MM.1S (cell line): ENCODE results near the gene MRPS7.

Source experiments
- DNase-seq: peaks from one replicate; pipeline ENCODE4 v3.0.0-alpha.2; 2015
- H2AFZ ChIP-seq: fragments of 300-600 bp; sonication (generic); 2 replicates; pipeline ENCODE4 v1.6.0; 2016; ENCODE audit warnings: antibody characterized with exemption, low read length
- H3F3A ChIP-seq: fragments of 300-600 bp; sonication (generic); 2 replicates; pipeline ENCODE4 v1.6.1; 2016; ENCODE audit warnings: mild to moderate bottlenecking, antibody characterized with exemption, low read length, moderate library complexity, mixed read lengths; ENCODE audit not compliant: insufficient read depth
- H3K27ac ChIP-seq: fragments of 300-600 bp; sonication (generic); 2 replicates; pipeline ENCODE4 v1.5.1; 2016; ENCODE audit warnings: mild to moderate bottlenecking, low read length
- H3K27me3 ChIP-seq: fragments of 300-600 bp; sonication (generic); replicated peaks from 2 replicates; pipeline ENCODE4 v1.6.0; 2016; ENCODE audit warnings: low read length; ENCODE audit not compliant: insufficient read depth
- H3K36me3 ChIP-seq: fragments of 300-600 bp; sonication (generic); replicated peaks from 2 replicates; pipeline ENCODE4 v1.6.1; 2016; ENCODE audit warnings: mild to moderate bottlenecking, low read length, mixed read lengths; ENCODE audit not compliant: insufficient read depth
- H3K4me1 ChIP-seq: fragments of 300-600 bp; sonication (generic); 2 replicates; pipeline ENCODE4 v1.6.1; 2016; ENCODE audit warnings: low read length, mixed read lengths
- H3K4me2 ChIP-seq: fragments of 300-600 bp; sonication (generic); 2 replicates; pipeline ENCODE4 v1.6.0; 2016; ENCODE audit warnings: low read depth, low read length
- H3K4me3 ChIP-seq: fragments of 300-600 bp; sonication (generic); 2 replicates; pipeline ENCODE4 v1.5.1; 2016; ENCODE audit warnings: low read length, mixed read lengths
- H3K79me2 ChIP-seq: fragments of 300-600 bp; sonication (generic); 2 replicates; pipeline ENCODE4 v1.6.1; 2016; ENCODE audit warnings: mixed run types, low read length, mixed read lengths
- H3K9ac ChIP-seq: fragments of 300-600 bp; sonication (generic); 2 replicates; pipeline ENCODE4 v1.6.1; 2016; ENCODE audit warnings: low read length, mixed read lengths
- H3K9me2 ChIP-seq: fragments of 300-600 bp; sonication (generic); replicated peaks from 2 replicates; pipeline ENCODE4 v1.6.1; 2016; ENCODE audit warnings: mild to moderate bottlenecking, low read length, mixed read lengths; ENCODE audit not compliant: insufficient read depth
- H3K9me3 ChIP-seq: fragments of 300-600 bp; sonication (generic); replicated peaks from 2 replicates; pipeline ENCODE4 v1.6.1; 2016; ENCODE audit warnings: mild to moderate bottlenecking, low read length, mixed read lengths; ENCODE audit not compliant: insufficient read depth
- H4K20me1 ChIP-seq: fragments of 300-600 bp; sonication (generic); 2 replicates; pipeline ENCODE4 v1.6.1; 2016; ENCODE audit warnings: mild to moderate bottlenecking, low read length, moderate library complexity, mixed read lengths; ENCODE audit not compliant: insufficient read depth
- CTCF ChIP-seq: fragments of 300-600 bp; sonication (generic); IDR thresholded peaks from 2 replicates; pipeline ENCODE4 v1.5.1; 2016; ENCODE audit warnings: antibody characterized with exemption, low read length, mixed read lengths
- EZH2 ChIP-seq: fragments of 300-600 bp; sonication (generic); optimal IDR thresholded peaks from 2 replicates; pipeline ENCODE3; 2017; ENCODE audit warnings: low read depth, mild to moderate bottlenecking, antibody characterized with exemption, low read length, mixed read lengths
- EZH2phosphoT487 ChIP-seq: fragments of 300-600 bp; sonication (generic); IDR thresholded peaks from 2 replicates; pipeline ENCODE4 v1.6.1; 2018; ENCODE audit warnings: antibody characterized with exemption, low read length

The MRPS7 gene

GRCh38 chr17:75265614-75266315 lies 4.1 kb downstream of the MRPS7 start:
- no peaks in the 10 kb centered on the region for H3K9me2 ChIP-seq
- peaks cover 13% of the 10 kb centered on the region; the same call in 1 of the 2 replicates for H3F3A ChIP-seq
- peaks cover 32% of the 10 kb centered on the region for H3K79me2 ChIP-seq
- no peak for DNase-seq
- no peak overlapping the region for H2AFZ ChIP-seq
- TF ChIP-seq EZH2phosphoT487, result no peak
- no peak for TF ChIP-seq EZH2
- no peak for TF ChIP-seq CTCF
- no peaks in the 10 kb centered on the region for H3K36me3 ChIP-seq
- no peaks in the 10 kb centered on the region for H3K9me3 ChIP-seq
- H3K27ac ChIP-seq, result no peak overlapping the region
- H3K4me1 ChIP-seq, result peaks cover 12% of the 10 kb centered on the region
- no peak overlapping the region for H3K9ac ChIP-seq
- no peak overlapping the region for H3K4me3 ChIP-seq
- H3K27me3 ChIP-seq, result no peaks in the 10 kb centered on the region
- H3K4me2 ChIP-seq, result no peak overlapping the region
- H4K20me1 ChIP-seq, result no peaks in the 10 kb centered on the region

GRCh38 chr17:75266316-75267152 lies 4.9 kb downstream of the MRPS7 start:
- no peaks in the 10 kb centered on the region for H3K27me3 ChIP-seq
- no peak overlapping the region for H3K4me2 ChIP-seq
- H3K79me2 ChIP-seq, result peaks cover 25% of the 10 kb centered on the region
- H3K27ac ChIP-seq, result no peak overlapping the region
- H3K4me1 ChIP-seq, result peaks cover 12% of the 10 kb centered on the region
- no peaks in the 10 kb centered on the region for H4K20me1 ChIP-seq
- peaks cover 15% of the 10 kb centered on the region; the same call in 1 of the 2 replicates for H3F3A ChIP-seq
- H2AFZ ChIP-seq, result no peak overlapping the region
- DNase-seq, result no peak
- TF ChIP-seq EZH2phosphoT487 (no peak), EZH2 (no peak), CTCF (no peak)
- H3K9ac ChIP-seq, result no peak overlapping the region
- no peak overlapping the region for H3K4me3 ChIP-seq
- H3K9me2 ChIP-seq, result no peaks in the 10 kb centered on the region
- no peaks in the 10 kb centered on the region for H3K9me3 ChIP-seq
- H3K36me3 ChIP-seq, result no peaks in the 10 kb centered on the region

- Histone ChIP-seq H3K4me3 (no peak overlapping the region), H3K79me2 (peaks cover 21% of the 10 kb centered on the region), H4K20me1 (no peaks in the 10 kb centered on the region), H3K27ac (no peak overlapping the region), H3K9me2 (no peaks in the 10 kb centered on the region), H3K9me3 (no peaks in the 10 kb centered on the region), H2AFZ (no peak overlapping the region), H3K36me3 (no peaks in the 10 kb centered on the region), H3K9ac (no peak overlapping the region), H3K4me2 (no peak overlapping the region), H3K27me3 (no peaks in the 10 kb centered on the region), H3F3A (peaks cover 20% of the 10 kb centered on the region; the same call in 1 of the 2 replicates), H3K4me1 (peaks cover 14% of the 10 kb centered on the region)
- no peak for DNase-seq
- no peak for TF ChIP-seq CTCF
- no peak for TF ChIP-seq EZH2
- no peak for TF ChIP-seq EZH2phosphoT487
Measured at GRCh38 chr17:75267153-75267410, 5.4 kb downstream of the MRPS7 start.
